HCT116 (cell line): ENCODE measurements around the gene CORO2B. TPM values are rescaled to one million over a fixed set of nuclear protein-coding genes. Genes with fewer than 3 reads are reported as not detected.

Experiments
- ATAC-seq: fragments of 200-7000 bp; cut with Tn5 transposase; 2 replicates; pipeline ENCODE4 v1.9.1; 2020; ENCODE audit warnings: mild to moderate bottlenecking, moderate library complexity
- BruUV-seq: library from RNA; stranded (reverse); fragments of 400-500 nt; replicated peaks from 2 replicates; lab custom pipeline; 2021; lab: Mats Ljungman, UMichigan
- CTCF ChIA-PET: fragments of 300-600 bp; sonication (Branson Sonifier 250); formaldehyde crosslinking; loops from one replicate; lab custom pipeline; 2021; ENCODE audit warnings: antibody characterized with exemption; lab: Charles Lee
- POLR2A ChIA-PET: fragments of 300-600, 350-600 bp; sonication (Branson Sonifier 250); formaldehyde crosslinking; loops from one replicate; lab custom pipeline; 2021; ENCODE audit warnings: antibody characterized with exemption; lab: Charles Lee
- RAD21 ChIA-PET, 2 experiments: fragments of 300-600 bp; sonication (Branson Sonifier 250); formaldehyde crosslinking; loops; one replicate each; lab custom pipeline; 2023; ENCODE audit warnings: low total read pairs in 2 of 2; ENCODE audit not compliant: uncharacterized antibody in 2 of 2, unreplicated experiment in 2 of 2, low non-redundant PET in 1 of 2; lab: Charles Lee
- DNase-seq: peaks from one replicate; pipeline ENCODE4 v3.0.0-alpha.2; 2010; ENCODE audit warnings: low read depth, low spot score
- H2AFZ ChIP-seq: fragments of 200-600 bp; shearing (Covaris generic), sonication (generic); 2 replicates; pipeline ENCODE4 v1.6.1; 2017; ENCODE audit warnings: low read depth, mixed run types, mixed read lengths, antibody characterized with exemption, low read length; ENCODE audit not compliant: poor library complexity, severe bottlenecking
- H3K27ac ChIP-seq: 2 replicates; pipeline ENCODE4 v1.5.1; 2012; ENCODE audit warnings: low read depth, low read length
- H3K27me3 ChIP-seq: fragments of 200-600 bp; sonication (generic); 2 replicates; pipeline ENCODE4 v1.6.1; 2016; ENCODE audit warnings: mixed run types, low read length, mixed read lengths; ENCODE audit not compliant: insufficient read depth
- H3K36me3 ChIP-seq, 2 experiments: fragments of 200-500 bp in 1 of 2; fragments of 200-600 bp in 1 of 2; sonication (Bioruptor generic) in 1 of 2; sonication (generic) in 1 of 2; 2 replicates each; pipeline versions ENCODE4 v1.5.1 to v1.6.1; 2014 to 2016; ENCODE audit warnings: low read length in 2 of 2, inconsistent platforms in 1 of 2, mixed read lengths in 1 of 2, mixed run types in 1 of 2; ENCODE audit not compliant: insufficient read depth in 2 of 2, control insufficient read depth in 1 of 2
- H3K4me1 ChIP-seq, 2 experiments: fragments of 200-600 bp in 1 of 2; sonication (generic) in 1 of 2; 2 replicates each; pipeline versions ENCODE4 v1.5.1 to v1.6.1; 2012 to 2017; ENCODE audit warnings: low read length in 2 of 2, inconsistent platforms in 1 of 2, mild to moderate bottlenecking in 1 of 2, mixed read lengths in 1 of 2, mixed run types in 1 of 2, moderate library complexity in 1 of 2; ENCODE audit not compliant: insufficient read depth in 2 of 2, control insufficient read depth in 1 of 2
- H3K4me2 ChIP-seq: fragments of 200-600 bp; sonication (generic); 2 replicates; pipeline ENCODE4 v1.6.1; 2017; ENCODE audit warnings: mixed run types, low read length, mixed read lengths
- H3K4me3 ChIP-seq, 2 experiments: fragments of 200-600 bp in 1 of 2; sonication (generic) in 1 of 2; replicated peaks in 1 of 2; 2 replicates each; pipeline ENCODE4 v1.5.1; 2011 to 2016; ENCODE audit warnings: low read length in 2 of 2, control low read depth in 1 of 2, low read depth in 1 of 2, mild to moderate bottlenecking in 1 of 2, mixed read lengths in 1 of 2, mixed run types in 1 of 2
- H3K79me2 ChIP-seq: fragments of 200-600 bp; sonication (generic); 2 replicates; pipeline ENCODE4 v1.6.1; 2017; ENCODE audit warnings: mild to moderate bottlenecking, mixed run types, low read length, moderate library complexity, mixed read lengths; ENCODE audit not compliant: insufficient read depth
- H3K9ac ChIP-seq: fragments of 200-600 bp; sonication (generic); 2 replicates; pipeline ENCODE4 v1.6.1; 2016; ENCODE audit warnings: low read length, mixed read lengths
- H3K9me2 ChIP-seq: fragments of 200-600 bp; sonication (generic), shearing (Covaris generic); 2 replicates; pipeline ENCODE4 v1.6.1; 2017; ENCODE audit warnings: mixed run types, mild to moderate bottlenecking, moderate library complexity; ENCODE audit not compliant: insufficient read depth
- H3K9me3 ChIP-seq, 2 experiments: fragments of 200-500 bp in 1 of 2; fragments of 200-600 bp in 1 of 2; sonication (Bioruptor generic) in 1 of 2; sonication (generic) in 1 of 2; 2 replicates each; pipeline ENCODE4 v1.6.1; 2014 to 2017; ENCODE audit warnings: low read length in 2 of 2, mixed read lengths in 2 of 2, inconsistent platforms in 1 of 2, low read depth in 1 of 2, mild to moderate bottlenecking in 1 of 2, mixed run types in 1 of 2, moderate library complexity in 1 of 2; ENCODE audit not compliant: control insufficient read depth in 1 of 2, insufficient read depth in 1 of 2
- H4K20me1 ChIP-seq: fragments of 200-600 bp; sonication (generic), shearing (Covaris generic); 2 replicates; pipeline ENCODE4 v1.6.1; 2017; ENCODE audit warnings: mixed run types, mild to moderate bottlenecking, moderate library complexity; ENCODE audit not compliant: insufficient read depth
- CBX3 ChIP-seq: IDR thresholded peaks from 2 replicates; pipeline ENCODE4 v1.6.1; 2012; ENCODE audit warnings: low read depth
- EGR1 ChIP-seq: IDR thresholded peaks from 2 replicates; pipeline ENCODE4 v1.6.1; 2012; ENCODE audit warnings: low read depth
- ELF1 ChIP-seq: IDR thresholded peaks from 2 replicates; pipeline ENCODE4 v1.6.1; 2012; ENCODE audit warnings: low read depth, borderline replicate concordance
- EZH2 ChIP-seq: fragments of 200-600 bp; sonication (generic); IDR thresholded peaks from 2 replicates; pipeline ENCODE4 v1.6.1; 2017; ENCODE audit warnings: antibody characterized with exemption, mixed run types
- JUND ChIP-seq: IDR thresholded peaks from 2 replicates; pipeline ENCODE4 v1.6.1; 2012
- POLR2A ChIP-seq: IDR thresholded peaks from 2 replicates; pipeline ENCODE4 v1.7.0; 2011; ENCODE audit warnings: borderline replicate concordance; ENCODE audit not compliant: insufficient read depth, insufficient read length; ENCODE audit errors: extremely low read depth
- POLR2AphosphoS5 ChIP-seq: IDR thresholded peaks from 2 replicates; pipeline ENCODE4 v1.6.1; 2011; ENCODE audit warnings: mild to moderate bottlenecking, low read depth, low read length, moderate library complexity
- RAD21 ChIP-seq: IDR thresholded peaks from 2 replicates; pipeline ENCODE4 v1.6.1; 2012; ENCODE audit warnings: low read depth, mild to moderate bottlenecking
- SIN3A ChIP-seq: IDR thresholded peaks from 2 replicates; pipeline ENCODE4 v1.6.1; 2012; ENCODE audit warnings: low read depth
- SP1 ChIP-seq: IDR thresholded peaks from 2 replicates; pipeline ENCODE4 v1.6.1; 2012; ENCODE audit warnings: low read depth
- SRF ChIP-seq: IDR thresholded peaks from 2 replicates; pipeline ENCODE4 v1.6.1; 2012; ENCODE audit warnings: low read depth
- TCF7L2 ChIP-seq: IDR thresholded peaks from 2 replicates; pipeline ENCODE4 v1.7.0; 2011; ENCODE audit warnings: borderline replicate concordance, inconsistent platforms; ENCODE audit not compliant: insufficient read depth, insufficient read length; ENCODE audit errors: extremely low read depth
- YY1 ChIP-seq: IDR thresholded peaks from 2 replicates; pipeline ENCODE4 v1.6.1; 2011; ENCODE audit warnings: low read length, low read depth, moderate library complexity, mild to moderate bottlenecking; ENCODE audit not compliant: insufficient replicate concordance; ENCODE audit errors: extremely low read depth
- ZFX ChIP-seq: fragments of 450-650 bp; IDR thresholded peaks from 2 replicates; pipeline ENCODE4 v1.6.1; 2017
- ZNF274 ChIP-seq: fragments of 200-500 bp; sonication (Bioruptor generic); IDR thresholded peaks from 2 replicates; pipeline ENCODE4 v1.6.1; 2014; ENCODE audit warnings: mild to moderate bottlenecking, low read depth, low read length, inconsistent platforms
- intact Hi-C: fragments of 100-400 bp; cut with micrococcal nuclease; formaldehyde crosslinking; loops from 2 replicates; pipeline ENCODE4 v1.10.0; 2022
- total RNA-seq: library from RNA; stranded (reverse); gene quantifications from one replicate; pipeline ENCODE4 v1.2.1, GENCODE V29; 2021; ENCODE audit not compliant: unreplicated experiment
- TF ChIP-seq, protein P1 (sequence below): IDR thresholded peaks from 2 replicates; pipeline ENCODE4 v1.6.1; 2012
- TF ChIP-seq, protein P2 (sequence below), 3 experiments: fragments of 200-600 bp in 1 of 3; sonication (generic) in 1 of 3; IDR thresholded peaks in 2 of 3; conservative IDR thresholded peaks in 1 of 3; 2 replicates each; pipeline ENCODE4 v1.5.1; 2012 to 2017; ENCODE audit warnings: low read depth in 2 of 3, low read length in 2 of 3, antibody characterized with exemption in 1 of 3, borderline replicate concordance in 1 of 3, control low read depth in 1 of 3, mild to moderate bottlenecking in 1 of 3, mixed read lengths in 1 of 3, mixed run types in 1 of 3, moderate library complexity in 1 of 3; ENCODE audit not compliant: insufficient read depth in 1 of 3
- TF ChIP-seq, protein P3 (sequence below): IDR thresholded peaks from 2 replicates; pipeline ENCODE4 v1.6.1; 2012; ENCODE audit warnings: low read depth
- TF ChIP-seq, protein P4 (sequence below): IDR thresholded peaks from 2 replicates; pipeline ENCODE4 v1.6.1; 2011; ENCODE audit warnings: mild to moderate bottlenecking, low read length, moderate library complexity; ENCODE audit not compliant: insufficient replicate concordance; ENCODE audit errors: extremely low read depth
- TF ChIP-seq, protein P5 (sequence below): IDR thresholded peaks from 2 replicates; pipeline ENCODE4 v1.6.1; 2012

Gene CORO2B
- total RNA-seq, 1 experiment from 2014 or later = 2.8 TPM

DNA sequence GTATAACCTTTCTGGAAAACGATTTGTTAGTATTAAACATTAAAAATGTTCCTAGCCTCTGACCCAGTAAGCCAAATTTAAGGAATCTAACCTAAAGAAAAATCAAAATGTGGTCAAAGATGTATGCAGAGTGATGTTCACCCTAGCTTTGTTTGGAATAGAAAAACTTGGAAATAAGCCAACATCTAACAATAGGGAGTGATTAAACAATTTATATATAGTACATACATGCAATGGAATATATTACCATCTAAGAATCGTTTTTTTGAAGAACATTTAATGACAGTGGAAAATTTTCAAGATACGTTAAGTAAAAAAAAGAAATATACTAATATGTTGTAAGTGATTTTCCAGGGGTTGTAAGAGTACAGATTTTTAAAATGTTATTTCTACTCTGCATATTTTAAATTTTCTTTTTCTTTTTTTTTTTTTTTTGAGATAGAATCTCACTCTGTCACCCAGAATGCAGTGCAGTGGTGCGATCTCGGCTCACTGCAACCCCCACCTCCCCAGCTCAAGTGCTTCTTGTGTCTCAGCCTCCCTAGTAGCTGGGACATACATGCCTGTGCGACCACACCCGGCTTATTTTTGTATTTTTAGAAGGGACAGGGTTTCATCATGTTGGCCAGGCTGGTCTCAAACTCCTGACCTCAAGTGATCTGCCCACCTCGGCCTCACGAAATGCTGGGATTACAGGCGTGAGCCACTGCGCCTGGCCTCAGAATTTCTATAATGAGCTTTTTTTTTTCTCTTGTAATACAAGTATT lies 187.0 kb downstream of the CORO2B start:
- TF ChIP-seq SIN3A (no peak), ELF1 (no peak), SP1 (no peak), JUND (no peak), EZH2 (no peak), POLR2AphosphoS5 (no peak), ZNF274 (no peak), POLR2A (no peak), YY1 (no peak), ZFX (no peak), EGR1 (no peak), RAD21 (no peak), SRF (no peak), CBX3 (no peak), TCF7L2 (no peak)
- TF ChIP-seq, protein P1, sequence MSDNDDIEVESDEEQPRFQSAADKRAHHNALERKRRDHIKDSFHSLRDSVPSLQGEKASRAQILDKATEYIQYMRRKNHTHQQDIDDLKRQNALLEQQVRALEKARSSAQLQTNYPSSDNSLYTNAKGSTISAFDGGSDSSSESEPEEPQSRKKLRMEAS = no peak
- TF ChIP-seq, protein P2, sequence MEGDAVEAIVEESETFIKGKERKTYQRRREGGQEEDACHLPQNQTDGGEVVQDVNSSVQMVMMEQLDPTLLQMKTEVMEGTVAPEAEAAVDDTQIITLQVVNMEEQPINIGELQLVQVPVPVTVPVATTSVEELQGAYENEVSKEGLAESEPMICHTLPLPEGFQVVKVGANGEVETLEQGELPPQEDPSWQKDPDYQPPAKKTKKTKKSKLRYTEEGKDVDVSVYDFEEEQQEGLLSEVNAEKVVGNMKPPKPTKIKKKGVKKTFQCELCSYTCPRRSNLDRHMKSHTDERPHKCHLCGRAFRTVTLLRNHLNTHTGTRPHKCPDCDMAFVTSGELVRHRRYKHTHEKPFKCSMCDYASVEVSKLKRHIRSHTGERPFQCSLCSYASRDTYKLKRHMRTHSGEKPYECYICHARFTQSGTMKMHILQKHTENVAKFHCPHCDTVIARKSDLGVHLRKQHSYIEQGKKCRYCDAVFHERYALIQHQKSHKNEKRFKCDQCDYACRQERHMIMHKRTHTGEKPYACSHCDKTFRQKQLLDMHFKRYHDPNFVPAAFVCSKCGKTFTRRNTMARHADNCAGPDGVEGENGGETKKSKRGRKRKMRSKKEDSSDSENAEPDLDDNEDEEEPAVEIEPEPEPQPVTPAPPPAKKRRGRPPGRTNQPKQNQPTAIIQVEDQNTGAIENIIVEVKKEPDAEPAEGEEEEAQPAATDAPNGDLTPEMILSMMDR (IDR thresholded peaks at IDR 0.05 in 2 of 3, conservative IDR thresholded peaks at IDR 0.05 in 1 of 3; ENCODE audit: borderline replicate concordance in 1 of 3, insufficient read depth in 1 of 3, low read depth in 2 of 3, low read length in 2 of 3) = no peak
- TF ChIP-seq, protein P3, sequence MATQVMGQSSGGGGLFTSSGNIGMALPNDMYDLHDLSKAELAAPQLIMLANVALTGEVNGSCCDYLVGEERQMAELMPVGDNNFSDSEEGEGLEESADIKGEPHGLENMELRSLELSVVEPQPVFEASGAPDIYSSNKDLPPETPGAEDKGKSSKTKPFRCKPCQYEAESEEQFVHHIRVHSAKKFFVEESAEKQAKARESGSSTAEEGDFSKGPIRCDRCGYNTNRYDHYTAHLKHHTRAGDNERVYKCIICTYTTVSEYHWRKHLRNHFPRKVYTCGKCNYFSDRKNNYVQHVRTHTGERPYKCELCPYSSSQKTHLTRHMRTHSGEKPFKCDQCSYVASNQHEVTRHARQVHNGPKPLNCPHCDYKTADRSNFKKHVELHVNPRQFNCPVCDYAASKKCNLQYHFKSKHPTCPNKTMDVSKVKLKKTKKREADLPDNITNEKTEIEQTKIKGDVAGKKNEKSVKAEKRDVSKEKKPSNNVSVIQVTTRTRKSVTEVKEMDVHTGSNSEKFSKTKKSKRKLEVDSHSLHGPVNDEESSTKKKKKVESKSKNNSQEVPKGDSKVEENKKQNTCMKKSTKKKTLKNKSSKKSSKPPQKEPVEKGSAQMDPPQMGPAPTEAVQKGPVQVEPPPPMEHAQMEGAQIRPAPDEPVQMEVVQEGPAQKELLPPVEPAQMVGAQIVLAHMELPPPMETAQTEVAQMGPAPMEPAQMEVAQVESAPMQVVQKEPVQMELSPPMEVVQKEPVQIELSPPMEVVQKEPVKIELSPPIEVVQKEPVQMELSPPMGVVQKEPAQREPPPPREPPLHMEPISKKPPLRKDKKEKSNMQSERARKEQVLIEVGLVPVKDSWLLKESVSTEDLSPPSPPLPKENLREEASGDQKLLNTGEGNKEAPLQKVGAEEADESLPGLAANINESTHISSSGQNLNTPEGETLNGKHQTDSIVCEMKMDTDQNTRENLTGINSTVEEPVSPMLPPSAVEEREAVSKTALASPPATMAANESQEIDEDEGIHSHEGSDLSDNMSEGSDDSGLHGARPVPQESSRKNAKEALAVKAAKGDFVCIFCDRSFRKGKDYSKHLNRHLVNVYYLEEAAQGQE = no peak
- TF ChIP-seq, protein P4, sequence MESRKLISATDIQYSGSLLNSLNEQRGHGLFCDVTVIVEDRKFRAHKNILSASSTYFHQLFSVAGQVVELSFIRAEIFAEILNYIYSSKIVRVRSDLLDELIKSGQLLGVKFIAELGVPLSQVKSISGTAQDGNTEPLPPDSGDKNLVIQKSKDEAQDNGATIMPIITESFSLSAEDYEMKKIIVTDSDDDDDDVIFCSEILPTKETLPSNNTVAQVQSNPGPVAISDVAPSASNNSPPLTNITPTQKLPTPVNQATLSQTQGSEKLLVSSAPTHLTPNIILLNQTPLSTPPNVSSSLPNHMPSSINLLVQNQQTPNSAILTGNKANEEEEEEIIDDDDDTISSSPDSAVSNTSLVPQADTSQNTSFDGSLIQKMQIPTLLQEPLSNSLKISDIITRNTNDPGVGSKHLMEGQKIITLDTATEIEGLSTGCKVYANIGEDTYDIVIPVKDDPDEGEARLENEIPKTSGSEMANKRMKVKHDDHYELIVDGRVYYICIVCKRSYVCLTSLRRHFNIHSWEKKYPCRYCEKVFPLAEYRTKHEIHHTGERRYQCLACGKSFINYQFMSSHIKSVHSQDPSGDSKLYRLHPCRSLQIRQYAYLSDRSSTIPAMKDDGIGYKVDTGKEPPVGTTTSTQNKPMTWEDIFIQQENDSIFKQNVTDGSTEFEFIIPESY = no peak
- TF ChIP-seq, protein P5, sequence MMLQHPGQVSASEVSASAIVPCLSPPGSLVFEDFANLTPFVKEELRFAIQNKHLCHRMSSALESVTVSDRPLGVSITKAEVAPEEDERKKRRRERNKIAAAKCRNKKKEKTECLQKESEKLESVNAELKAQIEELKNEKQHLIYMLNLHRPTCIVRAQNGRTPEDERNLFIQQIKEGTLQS = no peak
- POLR2A ChIA-PET = no interaction called here
- DNase-seq (no peak), ATAC-seq (no peak)
- CTCF ChIA-PET = interaction anchor here (4.3 kb wide), 1 partner anchor 110 kb away, joined by 16 read pairs; no protein-coding TSS in a partner anchor
- H3K4me1 ChIP-seq = peaks cover 0 to 3% of the 10 kb centered on the region in 2 experiments; a peak in 1 of 4 replicates
- no peak overlapping the region for H2AFZ ChIP-seq
- H3K9me3 ChIP-seq = no peaks in the 10 kb centered on the region
- BruUV-seq = no TSS peak
- no peak overlapping the region for H3K27ac ChIP-seq
- no peaks in the 10 kb centered on the region for H3K36me3 ChIP-seq
- intact Hi-C loops = no loop called here
- H3K4me3 ChIP-seq = no peak overlapping the region
- H3K9me2 ChIP-seq = no peaks in the 10 kb centered on the region
- no peaks in the 10 kb centered on the region for H3K27me3 ChIP-seq
- no peak overlapping the region for H3K4me2 ChIP-seq
- RAD21 ChIA-PET = no interaction called here
- H4K20me1 ChIP-seq = no peaks in the 10 kb centered on the region
- H3K79me2 ChIP-seq = no peaks in the 10 kb centered on the region
- H3K9ac ChIP-seq = no peak overlapping the region
